ENCODE measurements around the gene MOCOS. TPM values are rescaled to one million over a fixed set of nuclear protein-coding genes. Genes with fewer than 3 reads are reported as not detected.

MOCOS gene
- total RNA-seq, 2 experiments from 2014 or later = not detected

- H3K9me2 ChIP-seq (ENCODE audit: insufficient read depth, low read length) = no peaks in the 10 kb centered on the region
- intact Hi-C loops (cut with micrococcal nuclease; ENCODE audit: unreplicated experiment) = no loop called here
- H3K4me2 ChIP-seq (ENCODE audit: low read length) = no peak overlapping the region
- no TSS peak for BruUV-seq (replicated peaks)
- no peak for TF ChIP-seq EZH2phosphoT487 (IDR thresholded peaks at IDR 0.05; ENCODE audit: borderline replicate concordance, low read depth, low read length)
- no peak for TF ChIP-seq CTCF (conservative IDR thresholded peaks at IDR 0.05; ENCODE audit: low read length)
- no peak overlapping the region for H3K27ac ChIP-seq (ENCODE audit: low read depth, low read length, poor library complexity, severe bottlenecking)
- H3K79me2 ChIP-seq (ENCODE audit: insufficient read depth, low read depth, low read length) = no peaks in the 10 kb centered on the region
- H4K20me1 ChIP-seq (ENCODE audit: insufficient read depth, low read length) = no peaks in the 10 kb centered on the region
- ChIA-PET POLR2A (no interaction called here), CTCF (ENCODE audit: unreplicated experiment) (no interaction called here)
- H2AFZ ChIP-seq (ENCODE audit: low read length) = no peak overlapping the region
- no peaks in the 10 kb centered on the region for H3K4me1 ChIP-seq (ENCODE audit: insufficient read depth, low read length, poor library complexity, severe bottlenecking)
- H3K36me3 ChIP-seq (ENCODE audit: insufficient read depth, low read length) = no peaks in the 10 kb centered on the region
- no peak for DNase-seq (ENCODE audit: low spot score)
- no peak overlapping the region for H3K4me3 ChIP-seq (ENCODE audit: low read depth, low read length, poor library complexity, severe bottlenecking)
- H3K9me3 ChIP-seq (ENCODE audit: low read length) = no peaks in the 10 kb centered on the region
Measured at GRCh38 chr18:36269157-36269556, 81.9 kb downstream of the MOCOS start.

- H3K36me3 ChIP-seq (ENCODE audit: insufficient read depth, low read length) = no peaks in the 10 kb centered on the region
- POLR2A ChIA-PET = interaction anchor here (1.6 kb wide), 1 partner anchor 11 kb away, joined by 3 read pairs; no protein-coding TSS in a partner anchor
- TF ChIP-seq CTCF (conservative IDR thresholded peaks at IDR 0.05; ENCODE audit: low read length) (no peak), EZH2phosphoT487 (IDR thresholded peaks at IDR 0.05; ENCODE audit: borderline replicate concordance, low read depth, low read length) (no peak)
- no peak for DNase-seq (ENCODE audit: low spot score)
- CTCF ChIA-PET (ENCODE audit: unreplicated experiment) = interaction anchor here (0.6 kb wide), 1 partner anchor 27 kb away, joined by 3 read pairs; no protein-coding TSS in a partner anchor
- H3K4me2 ChIP-seq (ENCODE audit: low read length) = no peak overlapping the region
- H3K9me2 ChIP-seq (ENCODE audit: insufficient read depth, low read length) = no peaks in the 10 kb centered on the region
- no peak overlapping the region for H2AFZ ChIP-seq (ENCODE audit: low read length)
- no peaks in the 10 kb centered on the region for H4K20me1 ChIP-seq (ENCODE audit: insufficient read depth, low read length)
- no peak overlapping the region for H3K4me3 ChIP-seq (ENCODE audit: low read depth, low read length, poor library complexity, severe bottlenecking)
- no peaks in the 10 kb centered on the region for H3K9me3 ChIP-seq (ENCODE audit: low read length)
- BruUV-seq (replicated peaks) = no TSS peak
- intact Hi-C loops (cut with micrococcal nuclease; ENCODE audit: unreplicated experiment) = no loop called here
- no peaks in the 10 kb centered on the region for H3K79me2 ChIP-seq (ENCODE audit: insufficient read depth, low read depth, low read length)
- no peak overlapping the region for H3K27ac ChIP-seq (ENCODE audit: low read depth, low read length, poor library complexity, severe bottlenecking)
- H3K4me1 ChIP-seq (ENCODE audit: insufficient read depth, low read length, poor library complexity, severe bottlenecking) = no peaks in the 10 kb centered on the region
Measured at GRCh38 chr18:36271153-36271552, 83.9 kb downstream of the MOCOS start.

- no peaks in the 10 kb centered on the region for H3K79me2 ChIP-seq (ENCODE audit: insufficient read depth, low read depth, low read length)
- no peak overlapping the region for H3K4me3 ChIP-seq (ENCODE audit: low read depth, low read length, poor library complexity, severe bottlenecking)
- H4K20me1 ChIP-seq (ENCODE audit: insufficient read depth, low read length) = no peaks in the 10 kb centered on the region
- H3K27ac ChIP-seq (ENCODE audit: low read depth, low read length, poor library complexity, severe bottlenecking) = no peak overlapping the region
- H3K4me2 ChIP-seq (ENCODE audit: low read length) = no peak overlapping the region
- no TSS peak for BruUV-seq (replicated peaks)
- H3K9me3 ChIP-seq (ENCODE audit: low read length) = no peaks in the 10 kb centered on the region
- ChIA-PET CTCF (ENCODE audit: unreplicated experiment) (no interaction called here), POLR2A (no interaction called here)
- no peaks in the 10 kb centered on the region for H3K36me3 ChIP-seq (ENCODE audit: insufficient read depth, low read length)
- DNase-seq (ENCODE audit: low spot score) = no peak
- no peaks in the 10 kb centered on the region for H3K9me2 ChIP-seq (ENCODE audit: insufficient read depth, low read length)
- TF ChIP-seq CTCF (conservative IDR thresholded peaks at IDR 0.05; ENCODE audit: low read length) (no peak), EZH2phosphoT487 (IDR thresholded peaks at IDR 0.05; ENCODE audit: borderline replicate concordance, low read depth, low read length) (no peak)
- H3K4me1 ChIP-seq (ENCODE audit: insufficient read depth, low read length, poor library complexity, severe bottlenecking) = no peaks in the 10 kb centered on the region
- intact Hi-C loops (cut with micrococcal nuclease; ENCODE audit: unreplicated experiment) = no loop called here
- no peak overlapping the region for H2AFZ ChIP-seq (ENCODE audit: low read length)
Measured at GRCh38 chr18:36273347-36273746, 86.0 kb downstream of the MOCOS start.
